ENCODE results near the gene SETD6.

GRCh38 chr16:58499615-58500351 lies 15.5 kb upstream of the SETD6 start, which contains the start of gene NDRG4:
- TF ChIP-seq CTCF (IDR thresholded peaks at IDR 0.05) = no peak
- TF ChIP-seq POLR2AphosphoS5 (IDR thresholded peaks at IDR 0.05; ENCODE audit: insufficient read depth in 1 of 2, low read depth in 1 of 2) = peak in 1 of 2 donors; percentile 41
- TF ChIP-seq POLR2A (IDR thresholded peaks at IDR 0.05) = no peak
